Smooth muscle cell (in vitro differentiated cells): Measurements from ENCODE around the gene LSM3. TPM values are rescaled to one million over a fixed set of nuclear protein-coding genes. Genes with fewer than 3 reads are reported as not detected.

Source experiments
- DNase-seq: peaks from one replicate; lab custom pipeline; 2025; ENCODE audit not compliant: unreplicated experiment; lab: John Stamatoyannopoulos, UW
- H2AFZ ChIP-seq: fragments of 200-600 bp; sonication (generic); 2 replicates; pipeline ENCODE4 v1.6.0; 2016; ENCODE audit warnings: antibody characterized with exemption, low read depth, mild to moderate bottlenecking
- H3F3A ChIP-seq: fragments of 200-600 bp; sonication (generic); 2 replicates; pipeline ENCODE4 v1.6.0; 2017; ENCODE audit warnings: antibody characterized with exemption, low read depth
- H3K27ac ChIP-seq: fragments of 200-600 bp; sonication (generic); 2 replicates; pipeline ENCODE4 v1.5.1; 2016; ENCODE audit warnings: low read depth, mild to moderate bottlenecking
- H3K27me3 ChIP-seq: fragments of 200-600 bp; sonication (generic); 2 replicates; pipeline ENCODE4 v1.6.1; 2016; ENCODE audit warnings: low read depth, mild to moderate bottlenecking
- H3K36me3 ChIP-seq: fragments of 200-600 bp; sonication (generic); 2 replicates; pipeline ENCODE4 v1.5.1; 2016; ENCODE audit warnings: low read depth
- H3K4me1 ChIP-seq: fragments of 200-600 bp; sonication (generic); 2 replicates; pipeline ENCODE4 v1.5.1; 2016; ENCODE audit warnings: low read depth
- H3K4me2 ChIP-seq: fragments of 200-600 bp; sonication (generic); 2 replicates; pipeline ENCODE4 v1.6.0; 2016; ENCODE audit warnings: mild to moderate bottlenecking
- H3K4me3 ChIP-seq: fragments of 200-600 bp; sonication (generic); 2 replicates; pipeline ENCODE4 v1.5.1; 2016; ENCODE audit warnings: mild to moderate bottlenecking
- H3K79me2 ChIP-seq: fragments of 200-600 bp; sonication (generic); 2 replicates; pipeline ENCODE4 v1.6.0; 2016; ENCODE audit warnings: low read depth, mild to moderate bottlenecking
- H3K9ac ChIP-seq: fragments of 200-600 bp; sonication (generic); 2 replicates; pipeline ENCODE4 v1.6.0; 2016; ENCODE audit warnings: low read depth
- H3K9me3 ChIP-seq: fragments of 200-600 bp; sonication (generic); replicated peaks from 2 replicates; pipeline ENCODE4 v1.5.1; 2016; ENCODE audit warnings: low read depth
- H4K20me1 ChIP-seq: fragments of 200-600 bp; sonication (generic); 2 replicates; pipeline ENCODE4 v1.6.0; 2016; ENCODE audit warnings: low read depth
- WGBS: methylation state at CpG from one replicate; pipeline ENCODE4 v1.1.7; 2016; ENCODE audit warnings: low lambda C conversion rate; 5-methylcytosine and 5-hydroxymethylcytosine counted together
- polyA plus RNA-seq: library from polyadenylated mRNA; unstranded; fragments of >200 nt; fragmentation: Nextera tagmentation; extraction: Ambion mirVana; gene quantifications from 2 replicates; pipeline ENCODE4 v1.2.1, GENCODE V29; 2016
- total RNA-seq: library from RNA; depleted of rRNA; stranded (reverse); fragments of >200 nt; gene quantifications from 2 replicates; pipeline ENCODE4 v1.2.3, GENCODE V29; 2014
- TF ChIP-seq, protein P1 (sequence below): fragments of 200-600 bp; sonication (generic); IDR thresholded peaks from 2 replicates; pipeline ENCODE4 v1.5.1; 2017; ENCODE audit warnings: borderline replicate concordance, mild to moderate bottlenecking, antibody characterized with exemption; ENCODE audit not compliant: insufficient read depth, poor library complexity, severe bottlenecking

Gene LSM3
- total and polyA plus RNA-seq, 2 experiments from 2014 or later = 18.3 to 31.9 TPM

GRCh38 chr3:14156843-14157561 lies 21.6 kb upstream of the LSM3 start:
- no peak overlapping the region for H3K27ac ChIP-seq
- no peaks in the 10 kb centered on the region for H3K4me1 ChIP-seq
- peaks cover 4% of the 10 kb centered on the region for H3K79me2 ChIP-seq
- H4K20me1 ChIP-seq = peaks cover 3% of the 10 kb centered on the region
- no peak overlapping the region for H2AFZ ChIP-seq
- no peaks in the 10 kb centered on the region for H3K27me3 ChIP-seq
- no peak overlapping the region for H3K4me3 ChIP-seq
- no peak for DNase-seq
- 93% methylated on average over 13 of the region's 13 CpGs for WGBS
- no peak overlapping the region for H3K9ac ChIP-seq
- peaks cover 11% of the 10 kb centered on the region for H3K9me3 ChIP-seq
- TF ChIP-seq, protein P1, sequence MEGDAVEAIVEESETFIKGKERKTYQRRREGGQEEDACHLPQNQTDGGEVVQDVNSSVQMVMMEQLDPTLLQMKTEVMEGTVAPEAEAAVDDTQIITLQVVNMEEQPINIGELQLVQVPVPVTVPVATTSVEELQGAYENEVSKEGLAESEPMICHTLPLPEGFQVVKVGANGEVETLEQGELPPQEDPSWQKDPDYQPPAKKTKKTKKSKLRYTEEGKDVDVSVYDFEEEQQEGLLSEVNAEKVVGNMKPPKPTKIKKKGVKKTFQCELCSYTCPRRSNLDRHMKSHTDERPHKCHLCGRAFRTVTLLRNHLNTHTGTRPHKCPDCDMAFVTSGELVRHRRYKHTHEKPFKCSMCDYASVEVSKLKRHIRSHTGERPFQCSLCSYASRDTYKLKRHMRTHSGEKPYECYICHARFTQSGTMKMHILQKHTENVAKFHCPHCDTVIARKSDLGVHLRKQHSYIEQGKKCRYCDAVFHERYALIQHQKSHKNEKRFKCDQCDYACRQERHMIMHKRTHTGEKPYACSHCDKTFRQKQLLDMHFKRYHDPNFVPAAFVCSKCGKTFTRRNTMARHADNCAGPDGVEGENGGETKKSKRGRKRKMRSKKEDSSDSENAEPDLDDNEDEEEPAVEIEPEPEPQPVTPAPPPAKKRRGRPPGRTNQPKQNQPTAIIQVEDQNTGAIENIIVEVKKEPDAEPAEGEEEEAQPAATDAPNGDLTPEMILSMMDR = no peak
- no peak overlapping the region for H3K4me2 ChIP-seq
- H3F3A ChIP-seq = no peaks in the 10 kb centered on the region
- peaks cover 34% of the 10 kb centered on the region for H3K36me3 ChIP-seq

DNA sequence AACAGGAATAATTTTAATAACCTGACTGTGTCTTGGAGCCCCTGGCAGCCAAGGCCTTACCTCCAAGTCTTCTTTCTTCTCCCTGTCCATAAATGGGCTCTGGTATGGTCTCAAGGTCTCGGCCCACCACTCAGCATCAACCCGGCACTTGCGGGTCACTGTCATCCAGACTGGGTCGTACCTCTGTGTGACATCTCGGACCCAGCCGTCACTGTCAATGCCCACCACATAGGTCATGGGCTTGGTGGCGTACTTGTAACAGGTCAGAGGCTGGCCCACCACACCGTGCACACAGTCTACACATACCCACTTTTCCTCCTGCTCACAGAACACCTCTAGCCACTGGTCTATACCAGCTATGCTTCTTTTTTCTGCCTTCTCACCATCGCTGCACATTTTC lies 20.7 kb upstream of the LSM3 start:
- H3K4me1 ChIP-seq = no peaks in the 10 kb centered on the region
- H4K20me1 ChIP-seq = peaks cover 3% of the 10 kb centered on the region
- H3K79me2 ChIP-seq = peaks cover 4% of the 10 kb centered on the region
- no peak overlapping the region for H3K4me2 ChIP-seq
- no peak overlapping the region for H3K27ac ChIP-seq
- 96% methylated on average over 9 of the region's 9 CpGs for WGBS
- peaks cover 44% of the 10 kb centered on the region for H3K36me3 ChIP-seq
- H3K9me3 ChIP-seq = peaks cover 20% of the 10 kb centered on the region
- no peak for DNase-seq
- H2AFZ ChIP-seq = no peak overlapping the region
- no peak overlapping the region for H3K9ac ChIP-seq
- H3F3A ChIP-seq = no peaks in the 10 kb centered on the region
- no peak overlapping the region for H3K4me3 ChIP-seq
- TF ChIP-seq, protein P1 = no peak
- H3K27me3 ChIP-seq = no peaks in the 10 kb centered on the region

- Histone ChIP-seq H3K79me2 (peaks cover 4% of the 10 kb centered on the region), H2AFZ (no peak overlapping the region), H4K20me1 (peaks cover 3% of the 10 kb centered on the region), H3F3A (no peaks in the 10 kb centered on the region), H3K4me3 (no peak overlapping the region), H3K36me3 (peaks cover 48% of the 10 kb centered on the region), H3K4me2 (no peak overlapping the region), H3K27ac (no peak overlapping the region), H3K9ac (no peak overlapping the region), H3K4me1 (no peaks in the 10 kb centered on the region), H3K9me3 (peaks cover 20% of the 10 kb centered on the region), H3K27me3 (no peaks in the 10 kb centered on the region)
- DNase-seq = no peak
- WGBS = 97% methylated on average over 14 of the region's 14 CpGs
- TF ChIP-seq, protein P1 = no peak
Observed at GRCh38 chr3:14158370-14158769, 20.2 kb upstream of the LSM3 start.

- no peak for DNase-seq
- H3K9me3 ChIP-seq = peaks cover 20% of the 10 kb centered on the region
- no peaks in the 10 kb centered on the region for H3K27me3 ChIP-seq
- H4K20me1 ChIP-seq = peaks cover 3% of the 10 kb centered on the region
- H3K4me1 ChIP-seq = no peaks in the 10 kb centered on the region
- H3K4me2 ChIP-seq = no peak overlapping the region
- no peak overlapping the region for H3K27ac ChIP-seq
- 98% methylated on average over 8 of the region's 8 CpGs for WGBS
- no peaks in the 10 kb centered on the region for H3F3A ChIP-seq
- no peak overlapping the region for H3K9ac ChIP-seq
- no peak overlapping the region for H2AFZ ChIP-seq
- peaks cover 57% of the 10 kb centered on the region for H3K36me3 ChIP-seq
- H3K4me3 ChIP-seq = no peak overlapping the region
- TF ChIP-seq, protein P1 = no peak
- H3K79me2 ChIP-seq = peaks cover 4% of the 10 kb centered on the region
Observed at GRCh38 chr3:14159426-14159825, 19.2 kb upstream of the LSM3 start.
